SKM-1 treated with dmso at 0.1 percent for 144 hours (cell line): Measurements from ENCODE around the gene CLIP4.
"Not testable (repeated sequence)": the region's sequence is repeated elsewhere in the genome, so short reads cannot be mapped to it uniquely, and the experiment has no call there.

Experiments used
- DNase-seq: peaks from one replicate; lab custom pipeline; 2025; ENCODE audit not compliant: unreplicated experiment; lab: John Stamatoyannopoulos, UW

CLIP4 gene

DNA sequence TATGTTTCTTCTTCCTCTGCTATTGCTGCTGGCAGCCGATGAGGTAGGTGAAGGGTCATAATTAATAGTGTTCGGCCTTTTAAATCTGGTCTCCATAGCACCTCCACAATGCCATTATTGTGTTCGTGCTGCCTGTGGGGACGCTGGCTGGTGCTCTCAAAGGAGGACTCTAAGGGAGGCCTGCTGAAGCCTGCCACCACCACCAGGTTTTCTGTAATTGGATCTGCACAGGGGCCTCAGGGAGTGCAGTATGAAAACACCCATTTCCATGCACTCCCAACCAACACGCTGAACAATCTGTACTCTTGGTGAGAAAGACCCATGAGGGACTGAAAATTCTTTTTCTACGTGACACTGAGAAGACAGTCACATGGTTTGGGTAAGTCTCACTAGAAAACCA lies 17.6 kb upstream of the CLIP4 start:
- DNase-seq: no peak

GRCh38 chr2:29100564-29100963 lies 14.7 kb upstream of the CLIP4 start:
- no peak for DNase-seq

GRCh38 chr2:29104688-29105087 lies 10.5 kb upstream of the CLIP4 start:
- no peak for DNase-seq

DNA sequence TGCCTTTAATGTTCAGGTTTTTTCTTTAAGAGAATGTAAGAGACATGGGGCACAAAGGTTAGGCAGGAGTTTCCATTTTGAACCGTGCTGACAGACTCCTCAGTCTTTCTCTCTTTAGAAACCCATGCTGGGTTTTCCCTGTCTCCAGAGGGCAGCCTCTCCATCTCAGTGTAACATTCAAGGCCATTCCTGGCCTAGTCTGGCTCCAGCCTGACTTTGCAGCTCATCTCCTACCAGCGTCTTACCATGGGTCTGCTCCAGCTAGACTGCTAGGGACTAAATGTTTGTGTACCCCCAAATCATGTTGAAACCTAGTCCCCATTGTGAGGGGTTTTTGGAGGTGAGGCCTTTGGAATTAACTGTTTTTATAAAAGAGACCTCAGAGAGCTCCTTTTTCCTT lies 9.8 kb upstream of the CLIP4 start:
- DNase-seq: no peak

GRCh38 chr2:29106256-29106655 lies 9.0 kb upstream of the CLIP4 start:
- no peak for DNase-seq

DNA sequence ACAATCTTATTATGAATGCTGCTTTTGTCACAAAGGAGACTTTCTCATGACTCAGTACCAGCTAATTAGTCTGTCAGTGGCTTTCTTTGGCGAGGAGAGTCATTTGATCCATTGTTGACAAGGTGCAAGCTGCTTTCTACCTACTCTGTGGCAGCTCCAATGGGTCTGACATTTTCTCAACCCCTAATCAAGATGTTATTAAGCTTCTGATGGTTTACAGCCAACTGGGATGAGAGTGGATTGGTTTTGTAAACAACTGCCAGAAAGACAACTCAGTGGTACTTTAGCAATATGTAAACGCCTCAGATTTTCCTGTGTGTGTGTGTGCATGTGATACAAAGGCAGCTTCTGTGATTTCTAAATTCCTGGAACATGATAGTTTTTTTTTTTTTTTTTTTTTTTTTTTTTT lies 8.2 kb upstream of the CLIP4 start:
- DNase-seq: no peak

- DNase-seq: not testable (repeated sequence)
Measured at GRCh38 chr2:29107547-29107946, 7.7 kb upstream of the CLIP4 start.

GRCh38 chr2:29108225-29108624 lies 7.0 kb upstream of the CLIP4 start:
- DNase-seq: no peak

GRCh38 chr2:29109246-29109645 lies 6.0 kb upstream of the CLIP4 start:
- DNase-seq: no peak

DNA sequence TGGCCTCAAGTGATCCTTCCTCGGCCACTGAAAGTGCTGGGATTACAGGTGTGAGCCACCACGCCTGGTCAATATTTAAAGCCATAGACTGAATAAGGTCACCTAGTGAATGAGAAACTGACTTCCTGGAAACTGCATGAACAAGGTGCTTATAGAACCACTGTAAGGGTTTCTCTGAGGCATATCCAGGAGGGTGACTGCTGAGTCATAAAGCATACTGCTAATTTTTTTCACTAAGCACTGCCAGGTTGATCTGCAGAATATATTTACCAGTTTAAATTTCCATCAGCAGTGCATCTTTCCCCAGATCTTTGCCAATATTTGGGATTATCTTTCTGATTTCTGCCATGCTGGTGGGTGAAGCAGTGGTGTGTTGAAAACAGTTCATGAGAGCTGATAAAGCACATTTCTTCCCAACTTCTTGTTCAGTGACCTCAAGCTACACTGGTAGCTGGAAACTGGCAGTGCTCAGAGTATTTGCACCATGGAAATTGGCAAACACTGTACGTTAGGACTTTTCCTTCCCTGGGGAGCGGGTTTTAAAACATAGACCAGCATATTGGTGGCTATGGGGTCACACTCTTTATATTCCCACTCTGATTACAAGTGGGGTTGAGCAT lies 4.2 kb upstream of the CLIP4 start:
- DNase-seq: no peak

DNA sequence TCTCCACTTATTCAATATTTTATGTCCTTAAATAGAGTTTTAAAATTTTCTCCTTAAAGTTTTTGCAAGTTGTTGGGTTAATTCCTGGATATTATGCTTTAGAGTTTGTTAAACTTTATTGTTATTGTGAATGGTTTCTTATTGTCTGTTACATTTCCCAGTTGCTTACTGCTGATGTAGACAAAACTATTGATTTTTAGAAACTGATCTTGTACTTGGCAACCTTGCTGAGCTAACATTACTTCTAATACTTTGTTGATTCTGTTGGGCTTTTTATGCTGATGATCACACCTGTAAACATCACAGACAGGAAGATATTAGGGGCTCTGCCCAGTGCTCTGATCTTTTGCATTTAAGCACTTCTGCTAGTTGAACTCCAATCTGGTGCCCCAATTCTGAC lies 2.8 kb upstream of the CLIP4 start:
- no peak for DNase-seq

DNA sequence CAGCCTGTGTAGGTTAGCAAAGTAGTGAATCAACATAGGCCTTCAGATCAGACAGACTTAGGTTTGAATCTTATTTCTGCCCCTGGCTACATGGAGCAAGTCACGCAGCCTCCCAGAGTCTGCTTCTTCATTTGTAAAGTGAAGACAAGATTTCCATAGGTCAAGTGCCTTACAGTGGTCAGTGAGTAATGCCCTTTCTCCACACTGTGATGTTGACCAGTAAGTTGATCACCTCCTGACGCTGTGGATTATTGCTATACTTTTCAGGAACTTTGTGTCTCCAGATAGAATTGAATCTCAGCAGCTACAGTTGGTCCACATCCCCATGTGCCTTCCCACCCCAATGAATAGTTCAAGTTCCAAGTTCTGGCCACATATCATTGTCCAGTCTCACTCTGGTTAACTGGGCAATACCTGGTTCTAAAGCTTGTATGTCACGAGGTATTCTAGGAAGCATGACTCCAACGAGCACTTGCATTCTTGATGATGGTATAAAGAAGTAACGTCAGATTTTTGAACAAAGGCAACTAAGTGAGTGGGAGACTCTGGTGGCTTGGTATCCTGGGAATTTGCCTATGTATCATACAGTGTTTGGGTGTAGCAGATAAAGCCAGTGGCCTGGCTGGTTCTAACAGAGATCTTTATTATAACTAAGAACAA lies 2.1 kb upstream of the CLIP4 start:
- no peak for DNase-seq

- peak; percentile 96 for DNase-seq
Measured at GRCh38 chr2:29113891-29114321, 1.3 kb upstream of the CLIP4 start.

- no peak for DNase-seq
Measured at GRCh38 chr2:29114586-29114945, 649 bp upstream of the CLIP4 start.

- peak; percentile 25 for DNase-seq
Measured at GRCh38 chr2:29115797-29116781, 874 bp downstream of the CLIP4 start.

- DNase-seq: no peak
Measured at GRCh38 chr2:29117636-29118303, 2.6 kb downstream of the CLIP4 start.

DNA sequence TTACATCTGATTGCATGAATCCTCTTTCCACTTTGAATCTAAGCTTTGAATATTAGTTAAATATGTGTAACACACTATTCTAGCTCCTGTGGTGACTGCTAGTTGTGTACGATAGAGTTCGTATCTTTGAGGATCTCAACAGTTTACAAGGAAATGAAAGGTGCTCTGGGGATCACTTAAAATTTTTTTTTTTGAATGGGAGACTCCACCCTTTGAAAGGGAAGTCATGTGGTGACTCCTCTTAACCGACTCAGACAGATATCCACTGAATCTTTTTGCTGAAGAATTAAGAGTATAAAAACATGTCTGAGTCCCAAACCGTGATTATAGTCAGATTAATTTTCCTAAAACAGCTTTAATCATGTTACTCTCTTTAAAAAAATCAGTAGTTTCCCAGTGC lies 4.0 kb downstream of the CLIP4 start:
- DNase-seq: no peak

DNA sequence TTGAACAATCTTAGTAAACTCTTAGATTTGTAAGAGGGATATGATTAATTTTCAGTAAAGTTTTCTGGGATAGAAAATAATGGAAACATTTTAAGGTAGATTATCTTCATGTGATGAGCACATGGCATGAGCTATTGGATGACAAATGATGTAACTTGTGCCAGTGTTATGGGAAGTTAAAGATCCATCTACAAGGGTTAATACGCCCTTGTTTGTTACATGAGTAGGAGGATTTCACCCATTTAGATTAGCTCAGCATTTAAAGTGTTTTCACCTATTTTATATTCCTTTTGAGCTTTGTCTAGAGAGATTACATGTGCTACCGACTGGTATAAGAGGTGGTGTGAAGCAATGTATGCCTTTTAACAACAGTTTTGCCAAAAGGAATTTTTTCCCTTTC lies 5.6 kb downstream of the CLIP4 start:
- DNase-seq: no peak

- no peak for DNase-seq
Measured at GRCh38 chr2:29123617-29124349, 8.6 kb downstream of the CLIP4 start.

- DNase-seq: no peak
Measured at GRCh38 chr2:29124504-29124903, 9.3 kb downstream of the CLIP4 start.
